ENCODE measurements around the gene GRID2. TPM values are rescaled to one million over a fixed set of nuclear protein-coding genes. Genes with fewer than 3 reads are reported as not detected.

The GRID2 gene
- total and polyA plus RNA-seq, 2 of the 4 experiments (the other 2 are of a cell fraction) = under 0.01 TPM; not detected in 1

- no peak overlapping the region for H2AK9ac ChIP-seq (replicated peaks; ENCODE audit: low read depth, low read length, poor library complexity)
- no peak overlapping the region for H4K91ac ChIP-seq (ENCODE audit: insufficient read depth, low read depth, low read length)
- no peak overlapping the region for H3K14ac ChIP-seq (replicated peaks; ENCODE audit: low read depth, low read length)
- no peaks in the 10 kb centered on the region for H3K79me1 ChIP-seq (ENCODE audit: low read depth in 1 of 2, low read length in 2 of 2)
- no peak overlapping the region for H4K5ac ChIP-seq (ENCODE audit: low read depth, low read length)
- no peaks in the 10 kb centered on the region for H3K36me3 ChIP-seq (ENCODE audit: control insufficient read depth, insufficient read depth, low read length)
- no peak overlapping the region for H2BK15ac ChIP-seq (ENCODE audit: low read depth, low read length)
- no peak for ATAC-seq (ENCODE audit: low read depth)
- TF ChIP-seq RAD21 (IDR thresholded peaks at IDR 0.05; ENCODE audit: low read length) (no peak), SMC3 (IDR thresholded peaks at IDR 0.05; ENCODE audit: low read depth, low read length) (no peak), CEBPB (IDR thresholded peaks at IDR 0.05; ENCODE audit: low read depth, low read length) (no peak), NFE2L2 (IDR thresholded peaks at IDR 0.05; ENCODE audit: low read depth, low read length) (no peak), RCOR1 (IDR thresholded peaks at IDR 0.05; ENCODE audit: insufficient replicate concordance, low read length) (no peak), MAFK (IDR thresholded peaks at IDR 0.05; ENCODE audit: low read depth, low read length) (no peak)
- no peak overlapping the region for H3K23ac ChIP-seq (ENCODE audit: low read depth, low read length)
- dilution Hi-C loops (cut with HindIII; ENCODE audit: low sequenced_read_pairs, unreplicated experiment) (no loop called here), intact Hi-C loops (cut with micrococcal nuclease) (no loop called here), in situ Hi-C loops (cut with MboI; ENCODE audit: low sequenced_read_pairs) (no loop called here)
- no TSS peak for BruUV-seq (replicated peaks)
- H3K4me2 ChIP-seq (ENCODE audit: low read depth, low read length) = no peak overlapping the region
- no peak overlapping the region for H3K18ac ChIP-seq (ENCODE audit: low read depth, low read length)
- H2AFZ ChIP-seq (replicated peaks; ENCODE audit: low read length, poor library complexity) = no peak overlapping the region
- no peak overlapping the region for H4K8ac ChIP-seq (ENCODE audit: low read depth in 2 of 2, low read length in 2 of 2)
- H3K27ac ChIP-seq (ENCODE audit: insufficient read depth, low read length) = no peak overlapping the region
- H3K9me3 ChIP-seq (ENCODE audit: control insufficient read depth, insufficient read depth, low read length) = no peaks in the 10 kb centered on the region
- H3K4me1 ChIP-seq (ENCODE audit: control insufficient read depth, insufficient read depth, low read length) = no peaks in the 10 kb centered on the region
- no peak for DNase-seq
- no peak overlapping the region for H2BK120ac ChIP-seq (ENCODE audit: low read depth, low read length)
- H3K9me1 ChIP-seq (ENCODE audit: insufficient read depth, low read length) = no peaks in the 10 kb centered on the region
- H2BK20ac ChIP-seq (ENCODE audit: low read depth, low read length) = no peak overlapping the region
- H4K20me1 ChIP-seq (ENCODE audit: insufficient read depth, low read length) = no peaks in the 10 kb centered on the region
- ChIA-PET POLR2A (ENCODE audit: unreplicated experiment) (no interaction called here), CTCF (no interaction called here)
- no peaks in the 10 kb centered on the region for H3K27me3 ChIP-seq (ENCODE audit: control insufficient read depth, insufficient read depth, low read length)
- H2AK5ac ChIP-seq (ENCODE audit: low read depth, low read length) = no peak overlapping the region
- H3K9ac ChIP-seq (ENCODE audit: low read depth, low read length) = no peak overlapping the region
- H3K56ac ChIP-seq (ENCODE audit: extremely low read depth, insufficient read depth, low read length) = no peak overlapping the region
- no peak overlapping the region for H3K4ac ChIP-seq (ENCODE audit: low read depth, low read length)
- no peak overlapping the region for H2BK5ac ChIP-seq (ENCODE audit: low read depth, low read length, poor library complexity, severe bottlenecking)
- no peak overlapping the region for H3K4me3 ChIP-seq (ENCODE audit: insufficient read depth, low read depth, low read length)
- no CpG with 5 or more reads among the region's 3 CpGs for WGBS, 2 experiments (ENCODE audit: extremely low coverage in 2 of 2, insufficient read length in 1 of 2)
Observed at GRCh38 chr4:93684571-93684970, 1380.8 kb downstream of the GRID2 start.
